ENCODE data around the gene PHOSPHO2.
"Not testable (repeated sequence)": the region's sequence is repeated elsewhere in the genome, so short reads cannot be mapped to it uniquely, and the experiment has no call there.

PHOSPHO2 gene

DNA sequence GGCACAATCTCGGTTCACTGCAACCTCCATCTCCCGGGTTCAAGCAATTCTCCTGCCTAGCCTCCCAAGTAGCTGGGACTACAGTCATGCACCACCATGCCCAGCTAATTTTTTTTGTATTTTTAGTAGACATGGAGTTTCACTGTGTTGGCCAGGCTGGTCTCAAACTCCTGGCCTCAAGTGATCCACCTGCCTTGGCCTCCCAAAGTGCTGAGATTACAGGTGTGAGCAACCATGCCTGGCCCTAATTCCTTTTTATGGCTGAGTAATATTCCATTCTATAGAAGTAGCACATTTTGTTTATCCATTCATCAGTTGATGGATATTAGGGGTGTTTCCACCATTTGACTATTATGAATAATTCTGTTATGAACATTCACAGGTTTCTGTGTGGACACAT lies 9.6 kb upstream of the PHOSPHO2 start:
- DNase-seq, result not testable (repeated sequence)

DNA sequence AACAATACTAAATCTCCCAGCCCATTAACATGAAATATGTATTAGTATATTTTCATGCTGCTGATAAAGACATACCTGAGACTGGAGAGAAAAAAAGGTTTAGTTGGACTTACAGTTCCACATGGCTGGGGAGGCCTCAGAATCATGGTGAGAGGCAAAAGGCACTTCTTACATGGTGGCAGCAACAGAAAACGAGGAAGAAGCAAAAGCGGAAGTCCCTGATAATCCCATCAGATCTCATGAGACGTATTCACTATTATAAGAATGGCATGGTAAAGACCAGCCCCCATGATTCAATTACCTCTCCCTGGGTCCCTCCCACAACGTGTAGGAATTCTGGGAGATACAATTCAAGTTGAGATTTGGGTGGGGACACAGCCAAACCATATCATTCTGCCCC lies 7.4 kb upstream of the PHOSPHO2 start:
- DNase-seq, result not testable (repeated sequence)

DNA sequence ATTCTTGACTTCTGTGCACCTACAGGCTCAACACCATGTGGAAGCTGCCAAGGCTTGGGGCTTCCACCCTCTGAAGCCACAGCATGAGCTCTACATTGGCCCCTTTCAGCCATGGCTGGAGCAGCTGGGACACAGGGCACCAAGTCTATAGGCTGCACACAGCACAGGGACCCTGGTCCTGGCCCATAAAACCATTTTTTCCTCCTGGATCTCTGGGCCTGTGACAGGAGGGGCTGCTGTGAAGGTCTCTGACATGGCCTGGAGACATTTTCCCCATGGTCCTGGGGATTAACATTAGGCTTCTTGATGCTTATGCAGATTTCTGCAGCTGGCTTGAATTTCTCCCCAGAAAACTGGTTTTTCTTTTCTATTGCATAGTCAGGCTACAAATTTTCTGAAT lies 6.3 kb upstream of the PHOSPHO2 start:
- DNase-seq, result not testable (repeated sequence)

DNA sequence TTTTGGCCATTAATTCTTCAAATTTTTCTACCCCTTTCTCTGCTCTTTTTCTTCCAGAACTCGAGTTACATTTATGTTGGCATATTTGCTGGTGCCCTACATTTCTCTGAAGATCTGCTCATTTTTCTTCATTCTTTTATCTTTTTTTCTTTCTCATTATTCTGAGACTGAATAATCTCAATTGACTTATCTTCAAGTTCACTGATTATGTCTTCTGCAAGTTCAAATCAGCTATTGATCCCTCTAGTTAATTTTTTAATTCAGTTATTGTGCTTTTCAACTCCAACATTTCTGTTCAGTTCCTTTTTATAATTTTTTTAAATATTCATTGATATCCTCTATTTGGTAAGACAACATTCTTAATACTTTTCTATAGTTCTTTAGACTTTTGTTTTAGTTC lies 3.3 kb upstream of the PHOSPHO2 start:
- DNase-seq, result no peak

DNA sequence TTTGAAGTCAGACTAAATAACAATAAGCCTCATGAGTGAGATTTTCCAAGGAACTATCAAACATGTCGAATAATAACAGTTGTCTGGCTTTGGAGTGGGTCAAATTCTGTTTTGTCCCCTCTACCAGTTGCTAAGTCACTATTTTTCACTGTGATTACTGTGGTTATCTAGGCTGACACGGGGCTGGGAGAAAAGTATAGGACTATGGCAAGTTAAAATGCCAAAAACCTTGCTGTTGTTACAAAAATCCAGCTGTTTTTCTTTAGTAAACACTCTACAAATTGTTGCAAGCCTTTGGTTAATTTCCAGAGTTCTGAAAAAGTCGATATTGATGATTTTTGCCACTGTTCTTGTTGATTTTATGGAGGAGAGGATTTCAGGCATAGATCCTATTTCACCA lies 1.6 kb upstream of the PHOSPHO2 start:
- no peak for DNase-seq

DNA sequence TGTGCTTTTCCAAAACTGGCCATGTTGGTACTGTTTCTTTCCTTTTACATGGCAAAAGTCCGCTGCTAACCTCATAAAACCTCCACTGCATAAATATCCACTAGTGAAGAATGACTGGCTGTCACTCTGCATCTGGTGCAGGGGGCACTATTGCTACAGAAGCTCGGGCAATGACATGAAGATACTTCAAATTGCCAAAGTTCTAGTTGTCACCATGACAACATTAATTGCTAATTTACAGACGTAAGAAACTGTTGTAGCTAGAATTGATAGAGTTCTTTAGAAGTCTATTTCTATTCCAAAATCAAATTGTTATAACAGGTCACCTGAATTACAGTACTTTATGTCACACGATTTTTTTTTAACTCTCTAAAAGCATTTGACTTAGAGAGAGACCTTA lies 909 bp upstream of the PHOSPHO2 start:
- no peak for DNase-seq

DNA sequence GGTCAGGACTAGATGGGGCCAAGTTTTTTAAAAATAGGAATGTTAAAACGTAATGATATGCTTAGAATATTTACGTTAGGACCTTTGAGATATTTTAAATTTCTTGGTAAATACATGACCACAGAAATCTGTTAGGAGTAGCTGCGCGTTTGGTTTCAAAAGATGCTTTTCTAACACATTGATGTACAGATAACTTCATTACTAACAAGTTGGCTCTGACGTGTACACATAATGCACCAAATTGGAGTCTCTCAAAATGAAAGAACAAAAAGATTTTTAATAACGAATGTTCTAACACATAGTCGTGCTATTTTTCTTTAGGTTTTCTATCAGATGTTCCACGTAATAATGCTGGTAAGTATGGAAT lies 608 bp downstream of the PHOSPHO2 start:
- no peak for DNase-seq

DNA sequence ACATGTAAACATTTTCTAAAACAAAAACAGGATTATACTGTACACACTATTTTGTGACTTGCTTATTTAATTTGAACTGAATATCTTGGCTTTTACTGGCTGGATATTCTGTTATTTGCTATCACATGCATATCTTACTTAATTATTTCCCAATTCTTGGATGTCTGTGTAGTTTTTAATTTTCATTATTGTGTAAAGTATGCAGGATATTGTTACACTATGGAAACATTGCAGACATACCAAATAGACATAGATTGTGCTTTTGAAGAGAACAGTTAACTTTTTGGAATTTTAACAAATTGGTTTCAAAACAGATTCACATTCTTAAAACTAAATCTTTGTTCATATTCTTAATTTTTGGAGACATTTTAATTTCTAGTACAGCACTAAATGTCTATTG lies 2.1 kb downstream of the PHOSPHO2 start:
- no peak for DNase-seq

DNA sequence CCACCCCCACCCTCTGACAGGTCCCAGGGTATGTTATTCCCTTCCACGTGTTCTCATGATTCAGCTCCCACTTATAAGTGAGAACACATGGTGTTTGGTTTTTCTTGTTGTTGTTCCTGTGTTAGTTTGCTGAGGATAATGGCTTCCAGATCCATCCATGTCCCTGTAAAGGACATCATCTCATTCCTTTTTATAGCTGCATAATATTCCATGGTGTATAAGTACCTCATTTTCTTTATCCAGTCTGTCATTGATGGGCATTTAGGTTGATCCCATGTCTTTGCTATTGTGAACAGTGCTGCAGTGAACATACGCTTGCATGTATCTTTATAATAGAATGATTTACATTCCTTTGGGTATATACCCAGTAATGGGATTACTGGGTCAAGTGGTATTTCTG lies 4.9 kb downstream of the PHOSPHO2 start:
- DNase-seq, result not testable (repeated sequence)

DNA sequence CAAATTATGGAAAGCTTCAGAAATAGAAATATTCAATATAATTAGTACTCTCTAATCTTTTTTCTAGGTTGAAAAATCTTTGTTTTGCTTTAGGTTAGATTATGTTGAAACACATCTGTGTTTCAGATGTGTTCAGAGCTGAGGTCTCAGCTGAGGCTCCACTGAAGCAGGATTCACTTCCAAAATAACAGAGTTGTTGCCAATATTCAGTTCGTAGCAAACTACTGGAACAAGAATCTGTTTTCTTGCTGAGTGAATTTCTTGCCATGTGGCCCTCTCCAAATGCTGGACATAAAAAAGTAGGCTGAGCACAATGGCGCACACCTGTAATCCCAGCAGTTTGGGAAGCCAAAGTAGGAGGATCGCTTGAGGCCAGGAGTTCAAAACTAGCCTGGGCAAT lies 8.7 kb downstream of the PHOSPHO2 start:
- DNase-seq, result no peak

DNA sequence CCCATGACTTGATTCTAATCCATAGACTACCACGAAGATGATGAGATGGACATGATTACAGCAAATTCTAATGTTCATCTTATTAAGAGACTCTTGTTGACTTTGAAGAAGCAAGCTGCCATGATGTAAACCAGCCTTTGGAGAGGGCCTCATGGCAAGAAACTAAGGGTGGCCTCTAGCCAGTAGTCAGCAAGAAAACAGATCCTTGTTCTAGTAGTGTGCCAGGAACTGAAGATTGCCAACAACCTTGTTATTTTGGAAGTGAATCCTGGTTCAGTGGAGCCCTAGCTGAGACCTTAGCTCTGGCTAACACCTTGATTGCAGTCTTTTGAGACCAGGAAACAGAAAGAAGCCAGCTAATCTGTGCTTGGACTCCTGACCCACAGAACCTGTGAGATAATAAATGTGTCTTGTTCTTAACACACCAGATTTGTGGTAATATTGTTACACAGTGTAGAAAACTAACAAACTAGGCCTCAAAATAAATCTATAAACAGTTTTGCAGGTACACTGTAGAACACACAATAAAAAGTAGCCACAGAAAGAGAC lies 10.0 kb downstream of the PHOSPHO2 start:
- DNase-seq, result no peak

DNA sequence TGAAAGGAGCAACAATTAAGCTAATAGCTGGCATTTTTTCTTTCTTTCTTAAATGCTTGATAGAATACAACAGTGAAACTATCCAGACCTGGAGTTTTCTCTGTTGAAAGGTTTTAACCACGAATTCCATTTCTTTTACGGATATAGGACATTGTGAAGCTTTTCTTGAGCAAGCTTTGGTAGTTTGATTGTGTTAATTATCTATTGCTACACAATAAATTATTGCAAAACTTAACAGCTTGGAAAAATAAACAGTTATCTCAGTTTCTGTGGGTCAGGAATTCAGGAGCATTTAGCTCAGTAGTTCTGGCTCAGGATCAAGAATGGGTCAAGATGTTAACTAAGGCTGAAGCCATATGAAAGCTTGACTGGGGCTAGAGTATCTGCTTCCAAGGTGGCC lies 11.7 kb downstream of the PHOSPHO2 start:
- DNase-seq, result no peak

DNA sequence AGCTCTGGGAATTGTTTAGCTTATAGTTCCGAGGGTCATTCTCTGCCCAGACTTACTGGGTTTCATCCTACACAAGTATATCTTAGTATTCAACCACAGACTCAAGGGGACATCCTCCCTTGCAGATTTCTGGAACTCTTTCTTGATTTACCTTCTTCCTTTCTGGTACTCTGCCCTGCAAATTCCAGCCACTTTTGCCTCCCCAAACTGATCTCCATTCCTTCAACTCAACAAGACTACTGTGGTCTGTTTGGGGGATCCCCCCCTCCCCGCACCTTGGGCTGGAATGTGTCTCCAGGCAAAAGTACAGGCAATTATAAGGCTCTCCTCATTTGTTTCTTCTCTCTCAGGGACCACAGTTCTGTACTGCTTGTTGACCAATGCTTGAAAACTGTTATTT lies 13.4 kb downstream of the PHOSPHO2 start:
- DNase-seq, result no peak

DNA sequence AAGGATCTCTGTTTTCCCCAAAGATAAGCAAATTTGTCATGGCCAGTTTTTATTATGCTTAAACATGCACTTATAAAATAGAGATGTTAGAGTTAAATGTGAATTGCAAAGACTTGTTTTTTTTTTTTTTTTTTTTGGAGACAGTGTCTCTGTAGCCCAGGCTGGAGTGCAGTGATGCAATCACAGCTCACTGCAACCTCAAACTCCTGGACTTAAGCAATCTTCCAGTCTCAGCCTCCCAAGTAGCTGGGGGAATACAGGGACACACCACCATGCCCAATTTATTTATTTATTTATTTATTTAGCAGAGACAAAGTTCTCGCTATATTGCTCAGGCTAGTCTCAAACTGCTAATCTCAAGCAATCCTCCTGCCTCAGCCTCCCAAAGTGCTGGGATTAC lies 15.1 kb downstream of the PHOSPHO2 start:
- DNase-seq, result no peak

DNA sequence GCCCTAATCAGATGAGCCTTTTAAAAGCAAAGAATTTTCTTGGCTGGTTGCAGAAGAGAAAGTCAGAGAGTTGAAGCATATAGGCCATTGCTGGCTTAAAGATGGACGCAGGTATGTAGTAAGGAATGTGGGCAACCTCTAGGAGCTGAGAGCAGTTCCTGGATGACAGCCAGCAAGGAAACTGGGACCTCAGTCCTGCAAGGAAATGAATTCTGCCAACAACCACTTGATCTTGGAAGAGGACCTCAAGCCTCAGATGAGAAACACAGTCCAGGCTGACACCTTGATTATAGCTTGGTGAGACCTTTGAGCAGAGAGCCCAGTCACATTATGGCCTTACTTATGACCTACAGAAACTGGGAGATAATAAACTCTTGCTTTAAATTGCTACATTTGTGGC lies 15.7 kb downstream of the PHOSPHO2 start:
- no peak for DNase-seq

DNA sequence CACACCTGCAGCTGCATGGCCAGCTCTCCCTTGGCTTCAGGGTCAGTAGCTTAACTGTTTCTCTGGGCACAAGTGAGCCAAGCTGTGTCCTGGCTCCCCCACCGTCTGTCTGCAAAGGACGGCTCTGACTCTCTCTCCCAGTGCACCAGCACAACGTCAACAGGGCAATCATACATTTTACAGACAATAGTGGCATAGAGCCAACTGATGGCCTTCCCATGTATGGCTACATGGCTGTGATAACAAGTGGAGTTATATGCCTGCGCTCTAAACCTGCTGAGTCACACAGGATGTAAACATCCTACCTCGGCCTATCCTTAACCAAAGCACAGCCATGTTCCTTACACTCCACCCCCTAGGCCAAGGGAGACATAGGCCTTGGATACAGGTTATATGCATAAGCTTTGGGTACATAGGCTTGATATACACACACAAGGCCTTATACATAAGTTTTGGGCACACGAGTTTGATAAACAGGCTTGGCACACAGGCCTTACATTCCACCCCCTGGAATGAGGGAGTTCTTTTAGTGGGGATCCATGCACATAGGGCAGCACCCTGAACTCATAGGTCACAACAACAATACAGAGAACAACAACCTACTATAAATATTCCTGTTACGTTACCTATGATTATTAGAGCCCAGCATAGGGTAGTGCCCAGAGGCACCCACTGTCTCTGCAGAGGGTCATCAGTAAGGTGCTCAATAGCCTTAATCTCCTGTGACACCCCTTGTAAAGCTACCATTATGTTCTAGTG lies 17.7 kb downstream of the PHOSPHO2 start:
- DNase-seq, result no peak

DNA sequence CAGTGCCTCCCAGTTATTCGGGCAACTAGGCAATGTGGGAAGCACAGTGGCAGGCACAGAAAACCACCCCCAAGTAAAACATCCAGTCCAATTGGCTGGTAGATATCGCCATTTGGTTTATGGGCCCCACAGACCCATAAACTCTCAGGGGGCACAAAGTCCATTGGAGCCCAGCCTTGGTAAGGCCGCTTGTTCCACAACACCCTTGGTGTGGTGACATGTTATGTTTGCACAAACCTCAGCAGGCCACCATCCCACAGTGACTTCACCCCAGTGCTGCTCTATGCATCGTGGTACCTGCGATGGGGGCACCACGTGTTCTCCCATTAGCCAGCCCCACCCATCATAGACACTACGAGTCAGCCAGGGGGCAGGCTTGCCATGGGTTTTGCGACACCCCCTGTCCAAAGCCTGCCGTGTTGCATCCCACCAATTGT lies 18.5 kb downstream of the PHOSPHO2 start:
- DNase-seq, result no peak

DNA sequence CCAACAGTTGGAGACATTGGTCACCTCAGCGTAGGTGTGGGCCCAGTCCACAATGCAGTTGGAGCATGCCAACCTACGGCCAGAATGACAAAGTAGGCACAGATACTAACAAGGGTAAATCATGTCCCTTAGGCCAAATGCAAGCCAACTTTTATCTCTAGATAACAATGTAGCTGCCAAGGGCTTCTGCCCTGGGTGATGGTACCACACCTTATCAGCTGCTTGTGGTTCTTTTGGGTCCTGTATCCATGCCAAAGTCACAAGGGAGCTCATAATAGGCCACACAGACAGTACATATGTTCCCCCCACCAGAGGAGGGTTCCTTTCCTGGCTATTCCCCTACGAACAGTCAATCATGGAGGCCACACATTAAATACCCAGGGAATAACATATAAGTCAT lies 19.1 kb downstream of the PHOSPHO2 start:
- no peak for DNase-seq

DNA sequence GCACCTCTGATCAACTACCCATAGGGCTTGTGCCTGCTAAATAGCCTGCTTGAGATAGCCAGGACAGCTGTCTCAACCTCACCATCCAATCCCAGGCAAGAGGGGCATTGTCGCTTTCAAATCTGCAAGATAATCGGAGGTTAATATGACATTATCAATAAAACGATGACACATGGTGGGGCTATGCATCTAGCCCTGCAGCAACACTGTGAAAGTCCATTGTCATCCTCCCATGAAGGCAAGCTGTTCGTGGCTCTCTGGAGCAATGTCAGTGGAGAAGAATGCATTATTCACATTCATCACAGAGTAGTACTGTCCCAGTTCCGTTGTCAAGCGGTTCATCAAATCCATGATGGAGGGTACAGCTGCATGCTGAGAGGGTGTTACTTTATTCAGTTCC lies 20.4 kb downstream of the PHOSPHO2 start:
- DNase-seq, result no peak

DNA sequence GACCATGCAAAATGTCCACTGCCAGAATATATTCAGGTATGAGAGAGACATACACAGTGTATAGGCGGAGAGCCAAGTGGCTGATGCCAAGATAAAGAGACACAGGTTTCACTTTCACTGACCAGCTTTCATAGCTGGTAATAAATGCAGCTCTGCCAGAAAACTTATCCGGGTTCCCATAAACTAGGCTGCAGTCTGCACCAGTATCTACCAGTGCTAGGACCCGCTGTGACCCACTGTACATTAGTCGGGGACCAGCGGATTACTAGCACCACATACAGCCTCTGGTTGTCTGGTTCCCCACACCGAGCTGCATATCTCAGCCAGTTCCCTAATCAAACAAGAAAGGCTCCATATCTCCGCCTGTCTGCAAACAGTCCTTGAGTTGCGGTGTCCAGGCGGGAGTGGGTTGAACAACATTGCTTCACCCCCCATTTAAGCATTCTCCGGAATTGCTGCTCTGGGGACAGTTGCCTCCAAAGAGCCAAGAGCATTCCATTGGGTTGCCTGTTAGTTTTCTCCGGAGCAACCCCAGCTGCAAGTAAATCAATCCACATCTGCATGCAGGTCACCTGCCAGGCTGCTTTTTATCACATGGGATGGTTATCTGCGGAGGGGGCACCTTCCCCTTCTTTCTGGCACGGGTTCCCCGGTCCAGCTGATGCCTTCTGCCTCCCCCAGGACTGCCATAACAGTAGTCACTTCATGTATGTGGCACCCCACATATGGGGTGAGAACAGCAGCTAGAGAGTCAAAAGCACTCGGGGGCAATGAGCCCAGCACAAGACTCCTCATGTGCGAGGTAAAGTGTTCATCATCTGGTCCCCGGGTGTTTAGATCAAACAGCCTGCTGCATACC lies 21.3 kb downstream of the PHOSPHO2 start:
- DNase-seq, result no peak

DNA sequence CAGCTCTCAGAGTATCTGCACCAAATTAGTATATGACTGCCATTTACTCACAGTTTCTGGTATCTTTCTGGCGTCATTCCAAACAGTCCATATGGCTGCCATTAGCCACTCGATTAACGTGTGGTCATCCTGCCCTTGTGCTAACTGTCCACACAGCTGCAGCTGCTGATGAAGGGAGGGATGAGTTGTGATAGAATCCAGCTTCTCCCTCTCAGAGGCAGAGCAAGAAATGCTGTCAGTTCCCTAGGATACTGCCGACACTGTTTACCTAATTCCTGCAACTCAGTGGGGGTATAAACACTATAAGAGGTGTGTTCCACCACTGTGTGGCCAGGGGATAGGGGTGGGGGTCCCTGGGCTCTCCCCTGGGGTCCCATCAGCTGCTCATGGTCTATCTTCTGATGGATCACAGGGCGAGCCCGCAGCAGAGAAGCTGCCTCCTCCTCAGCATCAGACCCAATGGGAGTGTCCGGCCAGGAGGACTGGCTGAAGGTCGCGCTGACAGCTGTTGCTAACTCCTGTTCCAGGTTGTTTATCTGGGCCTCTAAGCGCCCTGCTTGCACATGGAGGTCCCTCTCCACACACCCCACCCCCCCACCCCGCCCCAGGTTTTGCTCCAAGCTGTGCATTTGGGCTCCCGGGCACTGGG lies 22.1 kb downstream of the PHOSPHO2 start:
- DNase-seq, result no peak

DNA sequence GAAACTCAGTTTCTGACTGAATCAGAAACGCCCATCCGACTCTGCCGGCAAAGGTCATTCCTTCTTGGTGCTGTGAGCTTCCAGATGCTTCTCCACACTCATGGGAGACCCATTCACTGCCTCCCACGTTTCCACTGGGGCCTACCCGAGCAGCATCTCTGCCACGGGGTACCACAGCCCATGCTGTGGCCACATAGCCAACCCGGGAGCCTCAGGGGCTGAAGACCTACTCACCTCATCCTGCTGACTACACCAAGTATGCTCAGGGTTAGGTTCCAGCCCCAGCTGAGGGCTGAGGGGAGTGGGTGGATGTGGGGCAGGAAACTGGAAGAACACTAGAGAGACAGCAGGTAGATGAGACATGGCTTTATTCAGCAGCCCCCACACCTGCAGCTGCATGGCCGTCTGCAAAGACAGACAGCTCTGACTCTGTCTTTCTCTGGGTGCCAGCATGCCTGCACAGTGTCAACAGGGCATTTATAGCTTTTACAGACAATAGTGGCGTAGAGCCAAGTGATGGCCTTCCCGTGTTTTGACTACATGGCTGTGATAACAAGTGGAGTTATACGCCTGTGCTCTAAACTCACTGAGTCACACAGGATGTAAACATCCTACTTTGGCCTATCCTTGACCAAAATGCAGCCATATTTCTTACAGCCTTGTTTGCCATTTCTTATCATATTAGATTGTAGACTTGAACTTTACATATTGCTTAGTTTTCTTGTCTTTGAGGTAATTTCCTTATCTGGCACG lies 22.8 kb downstream of the PHOSPHO2 start:
- DNase-seq, result no peak

DNA sequence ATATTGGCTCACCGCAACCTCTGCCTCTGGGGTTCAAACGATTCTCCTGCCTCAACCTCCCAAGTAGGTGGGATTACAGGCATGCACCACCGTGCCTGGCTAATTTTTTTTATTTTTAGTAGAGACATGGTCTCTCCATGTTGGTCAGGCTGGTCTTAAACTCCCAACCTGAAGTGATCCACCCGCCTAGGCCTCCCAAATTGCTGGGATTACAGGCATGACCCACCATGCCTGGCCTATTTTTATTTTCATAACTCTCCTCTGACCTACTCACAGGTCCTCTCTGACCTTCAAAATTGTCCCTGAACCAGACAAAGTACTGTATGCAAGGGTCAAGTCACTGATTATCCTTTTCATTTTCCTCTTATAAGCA lies 23.4 kb downstream of the PHOSPHO2 start:
- DNase-seq, result no peak
